ENCODE results near the gene HNRNPA3. TPM values are rescaled to one million over a fixed set of nuclear protein-coding genes. Genes with fewer than 3 reads are reported as not detected.

The HNRNPA3 gene
- total and polyA plus RNA-seq, 2 donors (not counting 3 experiments of a cell fraction or from before 2014, with no cell fraction given) = 57.5 to 316 TPM

GRCh38 chr2:177180269-177181000, 32.2 kb upstream of the HNRNPA3 start:
- no peaks in the 10 kb centered on the region for H3K27me3 ChIP-seq (ENCODE audit: control insufficient read depth in 2 of 2, insufficient read depth in 2 of 2, low read length in 2 of 2)
- TF ChIP-seq CTCF (IDR thresholded peaks at IDR 0.05; ENCODE audit: extremely low read depth in 1 of 2, insufficient read depth in 1 of 2, low read depth in 1 of 2, low read length in 2 of 2) (no peak), MYC (IDR thresholded peaks at IDR 0.05; ENCODE audit: low read depth, low read length) (no peak), FOS (IDR thresholded peaks at IDR 0.05; ENCODE audit: borderline replicate concordance, insufficient read depth, low read length) (no peak), POLR2AphosphoS5 (IDR thresholded peaks at IDR 0.05; ENCODE audit: insufficient read depth, low read depth, low read length) (no peak), GATA2 (IDR thresholded peaks at IDR 0.05; ENCODE audit: insufficient read depth, insufficient read length, low read depth, low read length) (no peak), EZH2 (IDR thresholded peaks at IDR 0.05; ENCODE audit: borderline replicate concordance, low read depth, low read length, severe bottlenecking) (no peak), POLR2A (IDR thresholded peaks at IDR 0.05; ENCODE audit: low read depth, low read length) (no peak), MAX (IDR thresholded peaks at IDR 0.05; ENCODE audit: insufficient read depth, insufficient read length) (no peak), JUN (IDR thresholded peaks at IDR 0.05; ENCODE audit: borderline replicate concordance, insufficient read depth, insufficient read length, low read depth) (no peak)
- no peak overlapping the region for H2AFZ ChIP-seq (ENCODE audit: low read depth, low read length)
- no peaks in the 10 kb centered on the region for H3K36me3 ChIP-seq (ENCODE audit: control insufficient read depth in 2 of 2, extremely low read depth in 1 of 2, insufficient read depth in 2 of 2, low read length in 2 of 2)
- dilution Hi-C loops (cut with MboI; ENCODE audit: extremely low pct_ligation_motif_present, low sequenced_read_pairs) = no loop called here
- no peaks in the 10 kb centered on the region for H3K9me1 ChIP-seq (replicated peaks; ENCODE audit: control insufficient read depth, extremely low read depth, insufficient read depth, low read length)
- no peak overlapping the region for H3K27ac ChIP-seq (ENCODE audit: insufficient read depth, low read depth, low read length)
- H3K4me3 ChIP-seq (replicated peaks in 1 of 3; ENCODE audit: insufficient read depth in 1 of 3, low read depth in 1 of 3, low read length in 3 of 3) = no peak overlapping the region
- CTCF ChIA-PET = interaction anchor here (1.5 kb wide), 1 partner anchor 18 kb away, joined by 3 read pairs; no protein-coding TSS in a partner anchor
- no peak overlapping the region for H3K9ac ChIP-seq (replicated peaks; ENCODE audit: extremely low read depth, insufficient read depth, low read length)
- FAIRE-seq = no peak
- DNase-seq (ENCODE audit: low read depth, low spot score) = no peak
- no peak overlapping the region for H3K4me2 ChIP-seq (ENCODE audit: insufficient read depth, low read length)
- no TSS peak for BruUV-seq (replicated peaks)
- H3K9me3 ChIP-seq (replicated peaks; ENCODE audit: control insufficient read depth, insufficient read depth, low read length) = no peaks in the 10 kb centered on the region
- no peaks in the 10 kb centered on the region for H3K79me2 ChIP-seq (ENCODE audit: control insufficient read depth, insufficient read depth, low read length)
- intact Hi-C loops (cut with micrococcal nuclease) = loop anchor here (2.0 kb wide), 1 partner anchor 14 kb away; no protein-coding TSS in a partner anchor
- POLR2A ChIA-PET = no interaction called here
- no peaks in the 10 kb centered on the region for H3K4me1 ChIP-seq (ENCODE audit: control insufficient read depth, extremely low read depth, insufficient read depth, low read length)
- no peaks in the 10 kb centered on the region for H4K20me1 ChIP-seq (replicated peaks; ENCODE audit: control insufficient read depth, extremely low read depth, insufficient read depth, low read length)

All from endothelial cell of umbilical vein (primary cell).